PC-3 (cell line): ENCODE measurements around the gene ABLIM2.

ENCODE experiments used
- CTCF ChIP-seq: fragments of 300-600 bp; sonication (generic); conservative IDR thresholded peaks from 2 replicates; pipeline ENCODE4 v1.5.1; 2017; ENCODE audit warnings: antibody characterized with exemption, low read depth, mild to moderate bottlenecking, low read length
- EZH2 ChIP-seq: fragments of 300-600 bp; sonication (generic); IDR thresholded peaks from one replicate; pipeline ENCODE4 v1.6.1; 2017; ENCODE audit warnings: antibody characterized with exemption, mild to moderate bottlenecking, low read length; ENCODE audit not compliant: unreplicated experiment
- EZH2phosphoT487 ChIP-seq: fragments of 300-600 bp; sonication (generic); IDR thresholded peaks from 2 replicates; pipeline ENCODE4 v1.6.1; 2018; ENCODE audit warnings: mild to moderate bottlenecking, antibody characterized with exemption, low read length, borderline replicate concordance

GRCh38 chr4:8177956-8178355 is 19.3 kb upstream of the ABLIM2 start:
- TF ChIP-seq CTCF (no peak), EZH2 (no peak), EZH2phosphoT487 (no peak)
